Muscle layer of duodenum (tissue), 2 donors: ENCODE data around the gene CCDC88C.

ENCODE experiments used
- H3K27ac ChIP-seq: one replicate; pipeline ENCODE4 v1.7.0; 2013; ENCODE audit warnings: mild to moderate bottlenecking, low read length
- H3K27me3 ChIP-seq: one replicate; pipeline ENCODE4 v1.7.0; 2013; ENCODE audit warnings: low read depth, mild to moderate bottlenecking, control low read depth, low read length
- H3K36me3 ChIP-seq, 2 donors: one replicate each; pipeline ENCODE4 v1.7.0; 2013; ENCODE audit warnings: low read length in 2 of 2, control low read depth in 1 of 2, mild to moderate bottlenecking in 1 of 2; ENCODE audit not compliant: insufficient read depth in 2 of 2, control insufficient read depth in 1 of 2
- H3K4me1 ChIP-seq, 2 donors: one replicate each; pipeline ENCODE4 v1.7.0; 2013; ENCODE audit warnings: low read length in 2 of 2, mild to moderate bottlenecking in 2 of 2, control low read depth in 1 of 2, moderate library complexity in 1 of 2; ENCODE audit not compliant: insufficient read depth in 2 of 2, control insufficient read depth in 1 of 2
- H3K4me3 ChIP-seq, 2 donors: one replicate each; pipeline ENCODE4 v1.7.0; 2013; ENCODE audit warnings: low read length in 2 of 2, low read depth in 1 of 2, mild to moderate bottlenecking in 1 of 2
- H3K9me3 ChIP-seq, 2 donors: one replicate each; pipeline ENCODE4 v1.7.0; 2013; ENCODE audit warnings: low read length in 2 of 2, control low read depth in 1 of 2, mild to moderate bottlenecking in 1 of 2; ENCODE audit not compliant: control insufficient read depth in 1 of 2
- donor health status: healthy.

Gene CCDC88C

DNA sequence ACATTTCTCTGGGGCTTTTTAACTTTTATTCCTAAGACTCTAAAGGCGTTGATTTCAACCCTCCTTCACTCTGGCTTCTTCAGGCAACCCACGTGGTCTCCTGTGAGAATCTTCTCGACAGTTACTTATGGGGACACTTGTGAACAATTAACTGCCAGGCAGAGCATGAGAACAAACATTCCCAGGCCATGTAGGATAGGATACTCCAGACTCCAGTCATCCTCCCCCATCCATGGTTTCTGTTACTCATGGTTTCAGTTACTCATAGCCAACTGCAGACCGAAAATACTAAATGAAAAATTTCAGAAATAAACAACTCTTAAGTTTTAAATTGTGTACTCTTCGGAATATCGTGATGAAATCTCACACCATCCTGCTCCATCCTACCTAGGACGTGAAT, 192.6 kb downstream of the CCDC88C start:
- peaks cover 26 to 47% of the 10 kb centered on the region in 2 donors for H3K36me3 ChIP-seq
- no peak overlapping the region for H3K27ac ChIP-seq
- no peaks in the 10 kb centered on the region for H3K27me3 ChIP-seq
- no peak overlapping the region for H3K4me3 ChIP-seq
- H3K9me3 ChIP-seq = no peaks in the 10 kb centered on the region
- no peaks in the 10 kb centered on the region for H3K4me1 ChIP-seq

DNA sequence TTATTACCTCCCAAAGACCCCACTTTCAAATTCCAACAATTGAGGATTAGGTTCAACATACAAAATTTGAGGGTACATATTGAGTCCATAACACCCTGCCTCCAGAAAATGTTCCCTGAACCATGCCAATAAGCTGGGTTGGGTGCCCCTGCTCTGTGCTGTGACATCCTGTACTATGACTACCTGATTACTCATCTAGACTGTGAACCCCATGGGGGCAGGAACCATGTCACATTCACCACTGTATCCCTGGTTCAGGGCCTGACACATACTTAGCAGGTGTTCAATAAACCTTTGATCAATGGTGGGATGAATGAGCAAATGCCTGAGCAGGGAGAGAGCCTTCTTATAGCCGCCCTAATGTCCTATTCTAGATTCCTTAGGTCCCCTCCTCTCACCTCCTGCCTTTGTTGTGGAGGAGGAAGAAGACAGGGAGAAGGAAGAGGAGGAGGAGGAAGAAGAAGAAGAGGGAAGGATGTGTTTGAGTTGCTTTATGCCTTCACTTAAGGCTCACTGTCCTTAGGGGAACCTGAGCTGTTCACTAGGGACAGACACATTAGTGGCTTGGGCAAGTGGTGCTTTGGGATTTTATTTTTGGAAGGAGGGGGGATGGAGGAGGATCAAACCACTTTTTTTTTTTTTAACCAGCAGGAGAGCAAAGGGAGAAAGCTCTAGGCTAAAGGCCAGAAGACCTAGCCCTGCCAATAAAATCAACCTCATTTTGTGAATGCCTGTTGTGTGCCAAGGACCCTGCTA, 194.4 kb downstream of the CCDC88C start:
- no peaks in the 10 kb centered on the region for H3K9me3 ChIP-seq
- H3K36me3 ChIP-seq = peaks cover 24 to 45% of the 10 kb centered on the region in 2 donors
- H3K4me1 ChIP-seq = peaks cover 0 to 7% of the 10 kb centered on the region in 2 donors
- no peaks in the 10 kb centered on the region for H3K27me3 ChIP-seq
- no peak overlapping the region for H3K4me3 ChIP-seq
- no peak overlapping the region for H3K27ac ChIP-seq
